Endothelial cell of hepatic sinusoid (primary cell): Measurements from ENCODE around the gene DECR2.

ENCODE experiments used
- in situ Hi-C: cut with HindIII; loops from 2 replicates; pipeline ENCODE4 v1.10.0; 2017; ENCODE audit warnings: low sequenced_read_pairs

The DECR2 gene

GRCh38 chr16:440627-441026 is 38.9 kb downstream of the DECR2 start:
- in situ Hi-C loops, result no loop called here

DNA sequence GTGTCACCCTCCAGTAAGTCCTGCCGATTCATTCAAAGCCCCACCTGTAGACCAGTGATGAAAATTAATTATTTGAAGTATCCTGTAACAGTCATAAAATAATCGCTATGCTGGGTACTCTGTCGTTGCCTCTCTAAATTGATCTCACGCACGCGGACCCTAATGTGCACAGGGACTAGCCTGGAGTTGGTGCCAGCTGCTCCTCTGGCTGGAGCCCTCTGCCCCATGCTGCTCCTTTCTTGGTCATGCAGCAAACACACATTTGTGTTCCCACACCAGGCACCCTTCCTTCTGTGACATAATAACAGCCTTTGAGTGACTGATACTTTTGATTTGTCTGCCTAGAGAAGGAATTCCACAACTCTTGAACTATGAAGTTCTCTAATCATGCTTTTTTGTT is 39.8 kb downstream of the DECR2 start:
- in situ Hi-C loops, result no loop called here

- in situ Hi-C loops, result no loop called here
Observed at GRCh38 chr16:442976-443375, 41.3 kb downstream of the DECR2 start.

GRCh38 chr16:444027-444426 is 42.3 kb downstream of the DECR2 start:
- in situ Hi-C loops, result no loop called here

DNA sequence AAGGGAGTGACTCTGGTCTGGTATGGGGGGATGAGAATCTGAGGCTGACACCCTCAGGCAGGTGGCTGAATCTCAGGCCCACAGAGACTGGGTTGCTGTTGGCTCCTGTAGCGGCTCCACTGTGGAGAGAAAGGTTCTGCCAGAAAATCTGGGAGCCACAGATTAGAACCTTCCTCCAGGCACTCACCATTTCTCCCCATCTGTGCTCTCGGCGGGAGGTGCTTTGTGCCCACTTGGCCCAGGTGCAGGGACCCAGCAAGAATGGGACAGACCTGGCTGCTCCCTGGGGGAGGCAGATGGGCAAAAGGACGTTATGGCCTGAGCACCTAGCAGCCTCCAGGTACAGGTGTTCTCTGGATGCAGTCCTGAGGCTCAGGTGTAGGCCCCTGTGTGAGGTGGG is 43.9 kb downstream of the DECR2 start:
- in situ Hi-C loops, result no loop called here

GRCh38 chr16:450385-450784 is 48.7 kb downstream of the DECR2 start:
- in situ Hi-C loops, result no loop called here

GRCh38 chr16:450785-451512 is 49.3 kb downstream of the DECR2 start:
- in situ Hi-C loops, result no loop called here

DNA sequence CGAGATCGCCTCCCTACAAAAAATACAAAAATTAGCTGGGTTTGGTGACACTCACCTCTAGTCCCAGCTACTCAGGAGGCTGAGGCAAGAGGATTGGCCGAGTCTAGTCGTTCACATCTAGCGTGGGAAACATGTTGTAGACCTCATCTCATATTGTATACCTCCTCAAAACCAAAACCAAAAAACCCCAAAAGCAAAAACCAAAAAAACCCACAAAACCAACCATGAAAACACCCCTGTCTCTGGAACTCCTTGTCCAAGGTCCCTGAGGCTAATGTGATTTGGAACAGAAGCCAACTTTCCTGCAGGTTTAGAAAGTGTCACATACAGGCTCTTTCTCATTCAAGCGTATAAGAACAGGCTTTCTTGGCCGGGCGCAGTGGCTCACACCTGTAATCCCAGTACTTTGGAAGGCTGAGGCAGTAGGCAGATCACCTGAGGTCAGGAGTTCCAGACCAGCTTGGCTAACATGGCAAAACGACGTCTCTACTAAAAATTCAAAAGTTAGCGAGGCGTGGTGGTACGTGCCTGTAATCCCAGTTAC is 52.8 kb downstream of the DECR2 start:
- in situ Hi-C loops, result no loop called here

- in situ Hi-C loops, result loop anchor here (5.0 kb wide), 1 partner anchor 52 kb away; no protein-coding TSS in a partner anchor
Observed at GRCh38 chr16:455453-455852, 53.8 kb downstream of the DECR2 start.

- in situ Hi-C loops, result loop anchor here (5.0 kb wide), 1 partner anchor 50 kb away; no protein-coding TSS in a partner anchor
Observed at GRCh38 chr16:456891-457483, 55.3 kb downstream of the DECR2 start.

- in situ Hi-C loops, result loop anchor here (5.0 kb wide), 1 partner anchor 49 kb away; no protein-coding TSS in a partner anchor
Observed at GRCh38 chr16:457732-458400, 56.2 kb downstream of the DECR2 start.

GRCh38 chr16:459761-460160 is 58.1 kb downstream of the DECR2 start:
- in situ Hi-C loops, result loop anchor here (5.0 kb wide), 1 partner anchor 48 kb away; no protein-coding TSS in a partner anchor

GRCh38 chr16:460787-461186 is 59.1 kb downstream of the DECR2 start:
- in situ Hi-C loops, result no loop called here
